Stimulated activated CD4-positive, alpha-beta T cell treated with anti-CD3 and anti-CD28 coated beads, Interleukin-12 subunit alpha, Interleukin-12 subunit beta, amount 100 ng/mL, for 24 hours (primary cell): ENCODE measurements around the gene TRIO.

Experiments
- DNase-seq, 2 experiments: peaks; one replicate each; pipeline ENCODE4 v3.0.0-alpha.2; 2020; ENCODE audit warnings: low read depth in 2 of 2

The TRIO gene

GRCh38 chr5:14246350-14247053 is 103.4 kb downstream of the TRIO start:
- DNase-seq: no peak

GRCh38 chr5:14247054-14247386 is 103.9 kb downstream of the TRIO start:
- DNase-seq: no peak

- DNase-seq: no peak
Measured at GRCh38 chr5:14249258-14250082, 106.3 kb downstream of the TRIO start.

- DNase-seq: no peak
Measured at GRCh38 chr5:14250084-14250695, 107.0 kb downstream of the TRIO start.

GRCh38 chr5:14250748-14251701 is 107.9 kb downstream of the TRIO start:
- DNase-seq: no peak

- no peak for DNase-seq
Measured at GRCh38 chr5:14251733-14252132, 108.6 kb downstream of the TRIO start.

GRCh38 chr5:14252793-14253192 is 109.7 kb downstream of the TRIO start:
- DNase-seq: no peak

- DNase-seq: no peak
Measured at GRCh38 chr5:14254686-14255085, 111.5 kb downstream of the TRIO start.

- no peak for DNase-seq
Measured at GRCh38 chr5:14256026-14256690, 113.0 kb downstream of the TRIO start.

- DNase-seq: no peak
Measured at GRCh38 chr5:14256756-14257393, 113.7 kb downstream of the TRIO start.

- no peak for DNase-seq
Measured at GRCh38 chr5:14257995-14258403, 114.9 kb downstream of the TRIO start.

- DNase-seq: no peak
Measured at GRCh38 chr5:14258840-14259239, 115.7 kb downstream of the TRIO start.

GRCh38 chr5:14260637-14261036 is 117.5 kb downstream of the TRIO start:
- no peak for DNase-seq

- DNase-seq: no peak
Measured at GRCh38 chr5:14261235-14261634, 118.1 kb downstream of the TRIO start.

- DNase-seq: no peak
Measured at GRCh38 chr5:14261856-14262611, 118.9 kb downstream of the TRIO start.

GRCh38 chr5:14263113-14263512 is 120.0 kb downstream of the TRIO start:
- no peak for DNase-seq

- DNase-seq: no peak
Measured at GRCh38 chr5:14263699-14264098, 120.6 kb downstream of the TRIO start.

- DNase-seq: peak; percentile 47 to 69
Measured at GRCh38 chr5:14264605-14265316, 121.6 kb downstream of the TRIO start.

- DNase-seq: no peak
Measured at GRCh38 chr5:14265570-14265969, 122.4 kb downstream of the TRIO start.
